NK-92 (cell line): ENCODE measurements around the gene TBX1.

Experiments
- DNase-seq: peaks from one replicate; lab custom pipeline; 2025; ENCODE audit not compliant: unreplicated experiment; lab: John Stamatoyannopoulos, UW

Gene TBX1

DNA sequence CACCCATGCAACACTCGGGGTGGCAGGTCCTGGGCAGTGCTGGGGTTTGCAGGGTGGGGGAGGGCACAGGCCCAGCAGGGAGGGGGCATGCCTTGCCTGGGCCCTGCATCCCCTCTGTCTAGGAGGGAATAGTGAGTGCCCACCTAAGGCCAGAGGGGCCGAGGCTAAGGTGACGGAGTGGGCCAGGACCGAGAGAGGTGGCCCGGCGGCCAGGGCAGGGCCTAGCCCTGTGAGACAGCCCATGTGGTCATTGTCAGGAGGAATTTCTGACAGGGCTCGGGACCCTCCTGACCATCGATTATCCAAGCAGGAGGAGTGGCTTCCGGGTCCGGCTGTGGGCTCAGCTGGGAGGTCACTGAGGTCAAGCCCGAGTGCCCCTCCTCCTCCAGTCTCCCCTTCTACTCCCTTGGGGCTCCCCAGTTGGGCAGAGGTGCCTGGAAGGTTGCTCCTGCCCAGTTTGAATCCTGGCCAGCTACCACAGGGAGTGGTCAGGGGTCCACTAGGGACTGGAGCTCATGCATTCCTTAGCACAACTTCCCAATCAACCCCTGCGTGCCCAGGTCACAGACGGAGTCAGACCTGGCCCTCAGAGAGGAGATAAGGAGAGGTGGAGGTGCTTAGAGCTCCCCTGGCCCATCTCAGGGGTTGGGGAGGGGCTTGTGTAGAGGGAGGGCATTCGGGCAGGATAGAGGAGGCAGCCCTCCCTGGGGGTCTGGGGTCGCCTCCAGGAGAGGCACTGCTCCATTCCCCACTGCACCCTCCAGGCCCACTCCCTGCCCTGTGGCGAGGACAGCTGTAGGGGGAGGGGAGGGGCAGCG lies 22.5 kb upstream of the TBX1 start:
- no peak for DNase-seq

DNA sequence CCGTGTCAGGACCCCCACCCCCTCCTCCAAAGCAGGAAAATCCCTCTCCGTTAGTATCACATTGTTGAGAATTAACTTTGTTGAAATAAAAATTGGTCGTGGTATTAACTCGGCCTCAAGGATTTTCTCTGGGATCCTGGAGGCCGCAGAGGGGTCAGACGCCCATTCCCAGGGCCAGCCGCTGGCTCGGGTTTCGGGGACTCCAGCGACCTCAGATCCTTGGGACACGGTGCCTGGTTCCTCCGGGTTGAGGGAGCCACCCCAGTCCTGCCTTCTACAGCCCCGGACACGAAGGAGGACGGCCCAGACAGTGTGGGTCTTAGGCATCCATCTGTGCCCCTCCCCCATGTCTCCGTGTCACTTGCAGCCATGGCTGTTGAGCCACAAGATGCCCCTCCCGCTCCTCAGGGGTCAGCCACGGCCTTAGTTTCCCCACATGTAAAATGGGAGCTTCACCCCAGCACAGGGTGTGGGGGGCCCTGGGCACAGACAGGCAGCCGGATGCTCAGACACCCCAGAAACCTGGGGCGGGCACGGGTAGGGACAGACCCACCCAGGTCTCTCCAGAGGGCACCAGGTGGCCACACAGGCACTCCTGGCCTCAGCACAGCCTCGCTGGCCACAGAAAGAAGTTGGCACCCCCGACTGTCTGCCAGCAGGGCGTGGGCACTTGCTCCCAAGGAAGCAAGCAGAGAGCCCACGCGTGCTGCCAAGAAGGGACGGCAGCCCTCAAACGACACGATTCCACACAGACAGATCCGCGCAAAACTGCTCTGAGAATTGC lies 21.7 kb upstream of the TBX1 start:
- DNase-seq, result no peak

DNA sequence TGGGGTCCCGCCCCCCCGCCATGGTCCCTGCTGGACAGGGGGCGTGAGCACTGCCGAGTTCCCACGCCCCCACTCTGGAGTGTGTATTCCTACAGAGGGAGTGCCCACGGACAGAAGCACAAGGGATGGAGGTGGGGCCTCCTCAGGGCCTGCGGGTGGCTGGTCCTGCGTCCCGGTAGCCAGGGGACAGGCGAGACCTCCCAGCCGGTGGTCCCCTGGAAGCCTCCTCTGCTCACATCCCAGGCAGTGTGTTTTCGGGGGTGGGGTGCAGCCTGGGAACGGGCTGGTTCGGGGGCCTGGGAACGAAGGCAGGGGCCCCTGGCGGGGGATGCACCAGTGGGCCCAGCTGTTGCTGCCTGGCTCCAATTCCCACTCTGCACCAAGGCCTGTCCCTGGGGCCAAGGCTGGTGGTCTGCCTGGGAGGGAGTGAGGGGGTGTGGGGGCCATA lies 21.1 kb upstream of the TBX1 start:
- DNase-seq, result no peak

DNA sequence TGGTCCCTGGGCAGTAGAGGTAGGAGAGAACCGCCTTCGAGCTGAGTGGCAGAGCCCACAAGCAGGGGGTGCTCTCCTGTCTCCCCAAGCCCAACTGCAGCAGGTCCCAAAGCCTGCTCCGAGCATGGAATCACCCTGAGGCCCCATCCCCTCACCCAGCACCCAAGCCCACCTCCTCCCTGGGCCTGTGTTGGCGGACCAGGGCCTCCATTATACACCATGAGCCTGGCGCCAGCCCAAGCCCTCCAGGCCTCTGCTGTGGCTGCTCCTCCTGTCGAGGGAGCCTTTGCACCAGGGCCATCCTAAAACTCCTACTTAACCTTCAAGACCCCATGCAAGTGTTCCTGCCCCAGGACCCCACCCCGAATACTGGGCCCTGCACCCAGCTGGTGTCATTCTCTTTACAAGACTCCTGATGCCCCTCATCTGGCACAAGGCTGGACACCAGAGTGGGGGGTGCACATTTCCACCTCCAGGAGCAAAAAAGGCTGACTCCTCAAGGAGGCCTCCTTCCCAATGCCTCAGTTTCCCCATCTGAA lies 20.6 kb upstream of the TBX1 start:
- DNase-seq, result no peak

GRCh38 chr22:19740586-19740985 lies 20.0 kb upstream of the TBX1 start:
- DNase-seq, result no peak

DNA sequence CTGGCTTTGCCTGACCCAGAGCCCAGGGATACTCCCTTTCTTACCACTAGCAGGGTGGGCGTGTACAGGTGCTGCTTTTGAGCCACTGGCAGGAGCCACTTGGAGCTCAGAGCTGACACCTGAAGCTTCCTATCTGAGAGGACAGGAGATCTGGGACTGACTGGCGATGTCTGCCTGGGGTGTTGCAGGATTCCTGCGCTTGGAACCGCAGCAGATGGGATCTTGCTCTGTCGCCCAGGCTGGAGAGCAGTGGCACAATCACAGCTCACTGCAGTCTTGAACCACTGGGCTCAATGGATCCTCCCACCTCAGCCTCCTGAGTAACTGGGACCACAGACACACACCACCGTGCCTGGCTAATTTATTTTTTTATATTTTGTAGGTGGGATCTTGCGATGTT lies 19.5 kb upstream of the TBX1 start:
- no peak for DNase-seq

GRCh38 chr22:19742160-19743066 lies 18.2 kb upstream of the TBX1 start:
- no peak for DNase-seq

DNA sequence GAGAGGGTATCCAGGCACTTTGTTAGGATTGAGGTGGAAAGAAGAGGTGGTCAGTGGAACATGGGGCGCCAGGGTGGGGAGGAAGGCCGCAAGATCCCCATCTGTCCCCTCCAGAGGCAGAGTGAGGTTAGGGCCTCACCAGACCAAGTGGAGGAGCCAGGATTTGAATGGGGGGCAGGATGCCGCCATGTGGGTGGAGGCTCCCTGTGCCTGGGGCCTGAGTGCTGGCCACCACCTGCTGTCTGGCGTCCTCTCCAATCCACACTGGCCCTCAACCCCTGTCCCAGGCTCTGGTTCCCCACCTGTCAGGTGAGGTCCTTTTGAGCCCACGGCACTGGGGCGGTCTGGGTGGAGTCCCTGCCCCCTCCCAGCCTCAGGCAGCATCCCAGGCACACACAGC lies 17.5 kb upstream of the TBX1 start:
- DNase-seq, result no peak

DNA sequence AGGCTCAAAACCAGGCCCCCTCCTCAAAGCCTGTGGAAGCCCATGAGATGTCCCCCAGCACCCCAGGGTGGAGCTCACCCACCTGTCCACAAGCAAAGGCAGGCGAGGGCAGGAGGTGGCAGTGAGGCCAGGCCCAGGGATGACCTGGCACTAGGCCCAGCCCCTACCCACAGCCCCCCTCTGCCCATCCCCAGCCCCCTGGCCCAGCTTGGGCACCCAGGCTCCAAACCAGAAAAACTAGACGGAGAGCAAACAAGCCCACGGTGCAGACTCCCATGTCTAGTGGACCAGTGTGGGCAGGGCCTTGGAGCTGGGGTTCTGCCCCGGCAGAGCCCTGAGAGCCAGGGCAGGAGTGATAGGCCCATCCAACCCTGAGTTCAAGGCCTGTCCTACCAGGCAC lies 16.9 kb upstream of the TBX1 start:
- DNase-seq, result no peak

DNA sequence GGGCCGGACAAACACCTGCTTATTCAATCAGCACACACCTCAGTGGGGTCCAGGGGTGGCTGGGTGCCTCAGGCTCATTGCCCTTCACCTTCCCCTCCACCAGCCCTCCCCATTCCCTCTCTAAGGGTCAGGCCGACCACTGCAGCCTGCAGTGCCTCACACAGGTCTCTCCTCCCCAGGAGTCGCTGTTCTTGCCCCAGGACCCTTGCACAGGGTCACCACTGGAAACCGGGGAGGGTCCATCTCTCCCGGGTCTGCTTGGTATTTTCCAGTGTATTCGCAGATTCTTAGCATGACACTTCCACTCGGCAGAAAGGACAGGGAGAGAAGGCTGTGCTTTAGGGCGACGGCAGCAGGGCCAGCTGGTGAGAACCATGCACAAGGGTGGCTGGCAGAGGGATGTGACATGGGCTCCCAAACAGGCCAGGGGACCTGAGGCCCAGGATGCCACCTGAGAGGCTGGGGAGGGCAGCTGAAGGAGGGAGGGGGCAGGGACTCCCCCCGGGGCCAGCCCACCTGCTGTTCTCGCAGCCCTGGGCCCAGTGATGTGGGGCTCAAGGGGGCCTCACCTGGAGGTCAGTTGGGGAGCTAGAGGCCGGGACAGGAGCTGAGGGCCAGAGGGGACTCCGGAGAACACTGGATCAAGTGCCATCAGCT lies 16.1 kb upstream of the TBX1 start:
- DNase-seq, result no peak

DNA sequence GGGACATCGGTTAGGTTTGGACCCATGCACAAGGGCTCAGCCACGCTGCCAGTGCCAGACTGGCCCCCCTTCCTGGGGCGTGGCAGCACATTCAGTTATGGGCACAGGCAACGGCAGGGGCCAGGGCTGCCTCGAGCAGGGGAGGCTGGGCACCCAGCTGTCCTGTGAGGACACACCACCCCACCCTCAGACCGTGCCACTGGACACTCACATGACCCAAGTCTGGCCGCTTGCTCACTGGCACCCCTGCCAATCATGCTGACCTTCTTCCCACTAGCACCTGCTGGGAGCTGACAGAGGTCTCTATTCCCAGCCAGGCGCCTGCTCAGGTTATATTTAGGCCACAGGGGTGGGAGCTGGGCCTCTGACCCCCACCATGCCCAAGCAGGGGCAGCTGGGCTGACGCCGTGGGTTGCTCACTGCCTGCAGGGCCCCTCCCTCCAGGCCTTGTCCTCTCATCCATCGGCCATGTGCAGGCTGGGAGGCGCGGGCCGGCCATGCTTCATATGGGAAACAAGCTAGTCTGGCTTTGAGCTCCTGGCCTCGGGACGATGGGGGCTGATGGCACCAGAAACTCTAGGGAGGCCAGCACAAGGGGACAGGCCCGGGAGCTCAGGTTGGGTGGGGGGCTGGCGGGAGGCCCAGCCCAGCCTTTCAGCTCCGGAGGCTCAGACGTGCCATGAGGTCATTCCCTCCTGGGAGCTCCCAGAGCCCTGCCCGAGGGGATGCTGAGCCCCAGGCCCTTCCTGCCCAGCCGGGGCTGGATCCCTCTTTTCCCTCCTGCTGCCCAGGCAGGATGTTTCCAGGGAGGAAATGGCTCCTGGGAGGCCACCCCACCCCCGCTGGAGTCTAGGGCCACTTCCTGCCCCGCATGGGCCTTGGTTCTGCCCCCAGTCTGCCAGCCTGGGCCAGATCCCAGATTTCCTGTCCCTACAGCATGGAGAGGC lies 15.2 kb upstream of the TBX1 start:
- DNase-seq, result no peak

DNA sequence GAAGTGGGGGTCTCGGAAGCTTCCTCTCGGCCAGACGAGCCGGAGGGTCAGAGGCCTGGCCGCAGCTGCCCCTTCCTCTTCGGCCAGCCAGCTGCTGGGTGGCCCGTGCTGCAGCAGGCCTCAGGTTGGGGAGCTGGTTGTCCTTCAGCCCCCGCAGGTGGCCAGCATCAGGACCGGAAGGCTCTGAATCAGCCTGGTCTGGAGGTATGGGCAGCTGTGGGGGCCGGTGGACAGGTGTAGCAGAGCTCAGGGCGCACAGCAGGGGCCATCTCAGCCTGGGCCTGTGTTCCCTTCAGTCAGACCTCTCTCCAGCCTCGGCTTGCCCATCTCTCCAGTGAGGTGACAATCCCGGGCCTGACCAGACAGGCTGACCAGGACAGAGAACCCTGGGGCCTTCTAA lies 13.9 kb upstream of the TBX1 start:
- no peak for DNase-seq

GRCh38 chr22:19747551-19747950 lies 13.0 kb upstream of the TBX1 start:
- no peak for DNase-seq

- DNase-seq, result no peak
These were observed 12.4 kb upstream of the TBX1 start for GRCh38 chr22:19748139-19748538.

DNA sequence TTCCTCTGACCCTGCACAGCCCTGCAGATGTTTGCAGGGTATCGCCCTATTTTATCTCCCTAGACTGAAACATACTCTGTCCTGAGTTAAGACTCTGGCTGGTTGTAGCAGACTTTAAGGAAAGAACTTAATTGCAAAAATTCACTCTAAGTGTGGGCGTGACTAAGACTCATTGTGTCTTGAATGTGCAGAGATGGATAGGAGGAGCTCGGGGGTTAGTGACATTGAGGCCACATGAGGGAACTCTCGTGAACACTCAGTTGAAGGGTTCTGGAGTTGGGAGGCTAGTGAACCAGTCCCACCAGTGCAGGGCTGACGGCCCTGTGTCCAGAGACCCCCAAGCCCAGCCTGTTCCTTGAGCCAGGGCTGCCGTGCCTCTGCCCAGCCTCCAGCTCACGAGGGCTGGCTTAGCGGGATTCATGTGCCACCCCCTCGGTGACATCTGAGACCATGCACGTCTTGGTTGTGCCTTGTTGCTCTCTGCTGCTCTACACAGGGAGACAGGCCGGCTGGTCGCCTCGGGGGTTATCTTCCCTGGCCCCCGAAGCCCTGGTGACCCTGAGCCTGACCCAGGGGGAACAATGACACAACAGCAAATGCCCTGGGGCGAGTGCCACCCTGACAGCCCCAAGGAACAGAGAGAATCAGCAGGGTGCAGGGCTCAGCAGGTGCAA lies 11.4 kb upstream of the TBX1 start:
- DNase-seq, result no peak

DNA sequence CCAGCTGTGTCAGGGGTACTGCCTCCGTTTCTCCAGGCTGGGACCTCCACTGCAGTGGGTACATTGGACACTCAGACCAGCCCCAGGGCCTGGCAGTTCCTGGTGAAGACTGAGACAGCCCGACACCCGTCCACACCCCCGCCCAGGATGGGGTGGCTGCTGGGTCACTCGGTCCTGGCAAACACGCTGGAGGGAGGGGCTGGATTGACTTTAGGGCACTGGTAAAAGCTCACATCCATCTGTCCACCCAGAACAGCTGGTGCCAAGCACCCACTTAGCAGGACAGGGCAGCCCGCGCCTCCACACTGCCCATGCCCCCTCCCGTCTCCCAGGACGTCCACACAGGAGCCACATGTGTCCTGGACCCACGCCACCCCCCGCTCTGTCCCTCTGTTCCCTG lies 10.7 kb upstream of the TBX1 start:
- no peak for DNase-seq

DNA sequence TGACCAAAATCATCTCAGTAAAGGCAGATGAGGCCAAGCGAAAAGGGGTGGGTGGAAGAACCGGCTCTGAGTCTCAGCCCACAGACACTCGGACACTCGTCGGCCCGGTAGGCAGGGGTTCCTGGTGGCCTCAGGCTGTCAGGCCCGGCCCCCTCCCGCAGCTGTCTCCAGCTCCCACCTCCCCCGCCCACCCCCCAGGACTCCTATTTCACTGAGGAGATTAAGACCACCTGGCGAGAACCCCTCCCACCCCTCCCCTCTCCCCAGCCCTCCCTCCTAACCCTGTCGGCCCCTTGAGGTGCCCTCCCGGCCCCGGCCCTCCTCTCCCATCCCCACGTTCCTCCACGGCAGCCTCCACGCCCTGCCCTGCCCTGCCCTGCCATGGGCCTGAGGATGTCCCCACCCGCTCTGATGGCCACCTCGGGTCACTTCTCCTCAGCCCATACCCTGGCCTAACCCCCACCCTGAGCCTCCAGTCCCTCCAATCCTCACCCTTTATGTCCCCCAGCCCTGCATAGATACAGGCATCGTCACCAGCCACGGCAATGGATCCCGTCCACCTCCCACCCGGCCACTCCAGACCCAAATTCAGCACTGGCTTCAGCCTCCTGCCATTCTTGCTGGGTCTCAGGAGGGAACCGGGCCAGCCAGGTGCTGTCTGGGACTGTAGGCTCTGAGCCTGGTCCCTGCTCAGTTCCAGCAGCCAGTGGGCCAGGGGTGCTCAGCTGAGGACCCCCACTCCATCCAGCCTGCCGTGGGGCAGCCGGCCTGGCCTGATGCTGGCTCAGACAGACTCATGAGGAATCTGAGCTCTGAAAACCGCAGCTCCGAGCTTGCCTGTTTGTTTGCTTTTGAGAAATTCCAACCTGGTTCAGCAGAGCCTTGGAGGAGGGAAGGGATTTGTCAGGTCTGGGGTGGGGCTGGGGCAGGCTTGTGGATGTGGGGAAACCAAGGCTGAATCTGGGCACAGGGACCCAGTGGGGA lies 9.8 kb upstream of the TBX1 start:
- DNase-seq, result no peak
